ENCODE measurements around the gene CD244.

The CD244 gene

DNA sequence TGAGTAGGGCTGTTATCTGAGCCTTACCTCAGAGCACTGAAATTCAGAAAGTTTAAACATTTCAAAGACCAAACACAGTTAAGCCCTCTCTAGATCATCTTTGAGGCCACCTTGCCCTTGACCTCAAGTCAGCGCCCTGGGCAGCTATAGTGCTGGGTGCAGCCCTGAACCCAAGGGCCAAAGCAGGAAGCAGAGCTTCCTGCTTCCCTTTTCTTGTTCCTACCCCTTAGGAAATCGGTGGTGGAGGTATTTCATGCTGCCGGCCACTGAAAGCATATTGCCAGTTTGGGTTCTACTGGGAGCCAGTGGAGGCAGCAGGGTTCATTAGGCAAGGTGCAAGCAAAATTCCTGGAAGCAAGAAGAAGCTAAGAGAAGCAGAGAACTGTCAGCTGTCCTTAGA is 26.1 kb downstream of the CD244 start:
- no peaks in the 10 kb centered on the region for H3K27me3 ChIP-seq (ENCODE audit: control insufficient read depth, insufficient read depth, low read length)
- H3K4me1 ChIP-seq (ENCODE audit: control insufficient read depth, insufficient read depth, low read length) = no peaks in the 10 kb centered on the region
- no peak overlapping the region for H3K4me3 ChIP-seq (ENCODE audit: low read length)
- H3K9ac ChIP-seq (ENCODE audit: low read length) = no peak overlapping the region
- H3K36me3 ChIP-seq (ENCODE audit: control insufficient read depth, insufficient read depth, low read length) = no peaks in the 10 kb centered on the region
- H3K27ac ChIP-seq (ENCODE audit: low read depth, low read length) = no peak overlapping the region

DNA sequence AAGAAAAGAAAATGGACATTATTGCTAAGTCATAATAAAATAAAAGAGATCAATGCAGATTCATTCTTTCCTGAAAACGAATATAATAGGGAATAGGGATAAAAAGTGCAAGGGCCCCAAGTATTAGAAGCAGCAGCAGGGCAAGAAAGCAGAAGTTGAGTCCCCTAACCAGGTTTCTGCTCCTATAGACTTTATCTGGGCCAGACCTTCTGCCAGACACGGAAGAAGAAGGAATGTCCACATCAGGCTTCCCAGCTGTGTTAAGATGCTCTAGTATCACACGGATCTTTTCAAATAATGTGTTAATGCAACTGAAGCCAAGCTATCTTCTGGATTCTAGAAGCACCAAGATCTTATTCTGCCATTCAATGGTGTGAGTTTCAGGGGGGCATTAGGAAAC is 26.9 kb downstream of the CD244 start:
- Histone ChIP-seq H3K27ac (ENCODE audit: low read depth, low read length) (no peak overlapping the region), H3K4me1 (ENCODE audit: control insufficient read depth, insufficient read depth, low read length) (no peaks in the 10 kb centered on the region), H3K4me3 (ENCODE audit: low read length) (no peak overlapping the region), H3K27me3 (ENCODE audit: control insufficient read depth, insufficient read depth, low read length) (no peaks in the 10 kb centered on the region), H3K36me3 (ENCODE audit: control insufficient read depth, insufficient read depth, low read length) (no peaks in the 10 kb centered on the region), H3K9ac (ENCODE audit: low read length) (no peak overlapping the region)

DNA sequence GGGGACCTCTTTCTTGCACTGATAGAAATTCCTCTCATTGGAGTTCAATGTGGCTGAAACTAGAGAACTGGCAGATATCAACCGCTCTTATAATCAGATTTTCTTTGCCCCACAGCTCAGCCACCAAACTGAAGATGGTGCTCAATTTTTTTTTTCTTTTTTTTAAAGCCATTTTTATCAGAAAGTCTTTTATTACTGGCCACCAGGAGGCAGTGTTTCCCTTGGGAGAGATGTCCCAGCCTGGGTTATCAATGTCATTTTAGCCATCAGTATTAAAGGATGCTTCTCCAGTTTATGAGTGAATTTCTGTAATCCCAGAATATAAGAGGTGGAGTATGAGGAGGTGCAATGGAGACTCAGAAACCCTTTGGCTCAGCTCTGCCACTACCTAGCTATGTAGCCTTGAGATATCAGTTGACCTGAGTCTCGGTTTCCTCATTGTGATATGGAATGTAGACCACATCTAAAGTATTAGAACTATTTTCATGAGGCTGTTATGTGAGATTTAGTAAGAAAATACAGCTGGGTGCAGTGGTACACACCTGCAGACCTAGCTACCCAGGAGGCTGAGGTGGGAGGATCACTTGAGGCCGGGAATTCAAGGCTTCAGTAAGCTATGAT is 27.6 kb downstream of the CD244 start:
- no peak overlapping the region for H3K9ac ChIP-seq (ENCODE audit: low read length)
- no peaks in the 10 kb centered on the region for H3K36me3 ChIP-seq (ENCODE audit: control insufficient read depth, insufficient read depth, low read length)
- H3K27ac ChIP-seq (ENCODE audit: low read depth, low read length) = no peak overlapping the region
- H3K4me1 ChIP-seq (ENCODE audit: control insufficient read depth, insufficient read depth, low read length) = no peaks in the 10 kb centered on the region
- no peaks in the 10 kb centered on the region for H3K27me3 ChIP-seq (ENCODE audit: control insufficient read depth, insufficient read depth, low read length)
- no peak overlapping the region for H3K4me3 ChIP-seq (ENCODE audit: low read length)

DNA sequence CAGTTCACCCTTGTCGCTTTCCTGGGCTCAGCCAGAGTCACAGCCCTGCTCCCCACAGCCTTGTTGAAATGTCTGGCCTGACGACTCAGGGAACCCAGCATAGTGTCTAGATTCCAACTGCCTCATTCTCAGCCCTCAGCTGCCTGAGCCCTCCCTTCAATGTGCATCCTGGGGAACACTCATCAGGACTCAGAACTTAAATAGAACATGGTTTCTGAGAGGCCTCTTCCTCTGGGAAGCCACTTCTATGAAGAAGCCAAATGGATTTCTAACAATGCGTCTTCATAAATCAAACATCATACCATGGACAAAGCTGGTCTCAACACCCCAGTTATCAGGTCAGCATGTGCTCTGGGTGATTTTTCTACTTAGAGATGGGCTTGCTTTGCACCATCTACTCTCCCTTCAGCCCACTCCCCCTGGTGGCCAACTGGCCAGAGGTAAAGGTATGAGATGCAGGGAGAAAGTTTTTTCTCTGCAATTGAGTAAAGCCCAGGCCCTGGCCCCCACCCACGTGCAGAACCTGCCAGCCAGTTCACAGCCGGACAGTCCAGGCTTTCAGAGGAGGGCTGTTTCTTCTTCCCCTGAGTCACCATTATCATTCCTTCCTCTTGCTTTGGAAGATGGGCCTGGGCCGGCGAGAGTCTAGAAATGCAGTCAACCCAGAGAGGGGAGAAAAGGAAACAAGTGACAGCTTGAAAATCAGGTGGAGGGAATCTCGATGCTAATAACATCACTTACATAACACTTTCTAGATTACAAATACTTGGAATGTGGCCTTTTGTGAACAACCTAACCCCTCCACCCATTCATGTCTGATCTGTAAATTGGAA is 32.1 kb downstream of the CD244 start:
- Histone ChIP-seq H3K27ac (ENCODE audit: low read depth, low read length) (no peak overlapping the region), H3K9ac (ENCODE audit: low read length) (no peak overlapping the region), H3K36me3 (ENCODE audit: control insufficient read depth, insufficient read depth, low read length) (no peaks in the 10 kb centered on the region), H3K27me3 (ENCODE audit: control insufficient read depth, insufficient read depth, low read length) (no peaks in the 10 kb centered on the region), H3K4me3 (ENCODE audit: low read length) (no peak overlapping the region), H3K4me1 (ENCODE audit: control insufficient read depth, insufficient read depth, low read length) (no peaks in the 10 kb centered on the region)

DNA sequence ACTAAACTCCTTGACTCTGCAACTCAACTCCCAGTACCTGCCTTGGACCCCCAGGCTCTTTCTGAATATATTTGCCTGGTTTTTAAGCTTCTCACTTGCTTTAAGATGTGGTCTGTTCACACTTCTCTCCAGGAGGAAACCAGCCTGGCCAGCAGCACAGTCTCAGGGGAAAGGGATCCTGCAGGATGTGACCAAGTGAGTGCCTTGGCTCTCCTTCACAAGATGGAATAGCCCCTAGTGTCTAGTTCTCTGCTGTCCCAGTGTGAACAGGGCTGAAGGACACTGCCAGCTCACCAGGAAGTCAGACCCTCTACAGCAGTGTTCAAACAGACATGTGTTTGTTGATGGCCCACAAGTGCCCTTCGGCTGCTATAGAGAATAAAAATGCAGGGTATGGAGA is 32.9 kb downstream of the CD244 start:
- no peak overlapping the region for H3K4me3 ChIP-seq (ENCODE audit: low read length)
- no peak overlapping the region for H3K9ac ChIP-seq (ENCODE audit: low read length)
- no peak overlapping the region for H3K27ac ChIP-seq (ENCODE audit: low read depth, low read length)
- no peaks in the 10 kb centered on the region for H3K4me1 ChIP-seq (ENCODE audit: control insufficient read depth, insufficient read depth, low read length)
- no peaks in the 10 kb centered on the region for H3K36me3 ChIP-seq (ENCODE audit: control insufficient read depth, insufficient read depth, low read length)
- no peaks in the 10 kb centered on the region for H3K27me3 ChIP-seq (ENCODE audit: control insufficient read depth, insufficient read depth, low read length)

DNA sequence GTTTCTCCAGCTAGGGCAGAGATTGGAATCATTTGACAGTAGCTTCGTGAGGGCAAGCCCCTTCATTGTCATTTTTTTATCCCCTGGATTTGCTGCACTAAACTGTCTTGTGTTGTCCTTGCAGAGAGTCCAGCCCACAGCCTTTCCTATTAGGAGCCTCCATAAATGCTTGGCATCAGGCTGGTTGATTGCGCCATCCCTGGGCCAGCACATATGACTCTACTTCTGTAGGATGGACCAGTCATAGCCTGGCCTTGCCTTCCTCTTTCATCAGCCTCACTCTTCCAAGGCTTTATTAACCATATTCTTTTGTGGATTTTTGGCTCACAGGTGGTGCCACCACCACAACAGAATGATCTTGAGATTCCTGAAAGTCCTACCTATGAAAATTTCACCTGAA is 35.3 kb downstream of the CD244 start:
- Histone ChIP-seq H3K4me1 (ENCODE audit: control insufficient read depth, insufficient read depth, low read length) (no peaks in the 10 kb centered on the region), H3K27ac (ENCODE audit: low read depth, low read length) (no peak overlapping the region), H3K4me3 (ENCODE audit: low read length) (no peak overlapping the region), H3K9ac (ENCODE audit: low read length) (no peak overlapping the region), H3K36me3 (ENCODE audit: control insufficient read depth, insufficient read depth, low read length) (no peaks in the 10 kb centered on the region), H3K27me3 (ENCODE audit: control insufficient read depth, insufficient read depth, low read length) (no peaks in the 10 kb centered on the region)

DNA sequence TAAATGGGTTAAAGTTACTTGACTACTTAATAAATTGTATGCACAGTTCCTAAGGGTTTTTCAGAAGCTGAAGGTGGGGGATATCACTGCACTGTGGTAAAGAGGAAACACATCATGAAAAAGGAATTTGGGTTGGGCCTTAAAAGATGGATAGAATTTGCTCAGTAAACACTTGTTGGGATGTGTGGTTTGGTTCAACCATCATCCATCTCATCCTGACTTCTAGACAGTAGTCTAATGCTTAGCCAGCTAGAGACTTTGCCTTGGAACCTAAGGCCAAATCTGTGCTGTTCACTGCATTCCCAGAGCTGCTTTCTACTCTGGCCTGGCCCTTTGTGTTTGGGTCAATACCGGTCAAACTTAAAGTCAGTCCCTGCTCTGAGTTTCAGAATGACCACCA is 36.1 kb downstream of the CD244 start:
- H3K9ac ChIP-seq (ENCODE audit: low read length) = no peak overlapping the region
- H3K27ac ChIP-seq (ENCODE audit: low read depth, low read length) = no peak overlapping the region
- H3K4me3 ChIP-seq (ENCODE audit: low read length) = no peak overlapping the region
- no peaks in the 10 kb centered on the region for H3K4me1 ChIP-seq (ENCODE audit: control insufficient read depth, insufficient read depth, low read length)
- no peaks in the 10 kb centered on the region for H3K36me3 ChIP-seq (ENCODE audit: control insufficient read depth, insufficient read depth, low read length)
- no peaks in the 10 kb centered on the region for H3K27me3 ChIP-seq (ENCODE audit: control insufficient read depth, insufficient read depth, low read length)

DNA sequence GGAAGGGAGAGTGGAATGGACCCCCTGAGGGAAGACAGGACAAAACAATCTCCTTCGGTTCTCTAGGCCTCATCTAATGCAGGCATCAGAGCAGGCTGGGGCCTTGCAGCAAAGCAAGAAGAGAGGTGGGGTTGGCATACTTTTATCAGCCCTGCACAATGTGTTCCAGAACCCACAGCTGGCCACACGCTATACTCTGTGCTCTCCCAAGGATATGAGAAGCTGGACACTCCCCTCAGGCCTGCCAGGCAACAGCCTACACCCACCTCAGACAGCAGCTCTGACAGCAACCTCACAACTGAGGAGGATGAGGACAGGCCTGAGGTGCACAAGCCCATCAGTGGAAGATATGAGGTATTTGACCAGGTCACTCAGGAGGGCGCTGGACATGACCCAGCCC is 39.4 kb downstream of the CD244 start:
- Histone ChIP-seq H3K4me3 (ENCODE audit: low read length) (no peak overlapping the region), H3K27ac (ENCODE audit: low read depth, low read length) (no peak overlapping the region), H3K27me3 (ENCODE audit: control insufficient read depth, insufficient read depth, low read length) (no peaks in the 10 kb centered on the region), H3K4me1 (ENCODE audit: control insufficient read depth, insufficient read depth, low read length) (no peaks in the 10 kb centered on the region), H3K9ac (ENCODE audit: low read length) (no peak overlapping the region), H3K36me3 (ENCODE audit: control insufficient read depth, insufficient read depth, low read length) (no peaks in the 10 kb centered on the region)

DNA sequence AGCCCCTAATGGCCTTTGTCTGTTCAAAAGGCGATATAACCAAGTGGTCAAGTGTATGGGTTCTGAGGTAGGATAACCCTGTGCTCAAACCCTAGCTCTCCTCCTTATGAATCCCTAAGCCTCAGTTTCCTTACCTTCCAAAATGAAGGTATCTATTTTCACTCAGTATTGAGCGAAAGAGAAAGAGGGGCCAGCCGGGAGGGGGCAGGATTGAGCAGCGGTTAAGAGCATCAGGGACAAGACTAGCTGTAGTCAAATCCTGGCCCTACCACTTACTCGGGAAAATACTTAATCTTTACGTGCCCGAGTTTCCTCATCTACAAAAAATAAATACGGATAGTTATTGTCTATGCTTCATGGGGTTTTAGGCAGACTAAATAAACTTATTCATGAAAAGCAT is 41.1 kb downstream of the CD244 start:
- H3K4me1 ChIP-seq (ENCODE audit: control insufficient read depth, insufficient read depth, low read length) = no peaks in the 10 kb centered on the region
- no peak overlapping the region for H3K9ac ChIP-seq (ENCODE audit: low read length)
- no peak overlapping the region for H3K4me3 ChIP-seq (ENCODE audit: low read length)
- no peak overlapping the region for H3K27ac ChIP-seq (ENCODE audit: low read depth, low read length)
- H3K36me3 ChIP-seq (ENCODE audit: control insufficient read depth, insufficient read depth, low read length) = no peaks in the 10 kb centered on the region
- no peaks in the 10 kb centered on the region for H3K27me3 ChIP-seq (ENCODE audit: control insufficient read depth, insufficient read depth, low read length)

DNA sequence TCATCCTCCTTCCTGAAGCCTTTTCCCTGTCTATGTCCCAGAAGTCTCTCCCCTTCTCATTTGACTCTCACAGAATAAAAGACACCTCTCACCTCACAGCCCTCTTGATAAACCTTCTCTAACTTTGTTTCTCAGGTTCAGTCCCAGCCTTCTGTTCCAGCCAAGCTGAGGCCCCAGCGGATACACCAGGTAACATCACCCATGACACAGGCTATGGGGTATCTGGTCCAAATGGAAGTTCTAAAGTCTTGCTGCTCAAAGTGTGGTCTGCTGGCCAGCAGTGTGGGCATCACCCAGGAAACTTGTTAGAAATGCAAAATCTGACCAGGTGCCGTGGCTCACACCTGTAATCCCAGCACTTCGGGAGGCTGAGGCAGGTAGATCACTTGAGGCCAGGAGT is 43.5 kb downstream of the CD244 start:
- H3K36me3 ChIP-seq (ENCODE audit: control insufficient read depth, insufficient read depth, low read length) = no peaks in the 10 kb centered on the region
- H3K4me1 ChIP-seq (ENCODE audit: control insufficient read depth, insufficient read depth, low read length) = no peaks in the 10 kb centered on the region
- no peak overlapping the region for H3K27ac ChIP-seq (ENCODE audit: low read depth, low read length)
- no peaks in the 10 kb centered on the region for H3K27me3 ChIP-seq (ENCODE audit: control insufficient read depth, insufficient read depth, low read length)
- no peak overlapping the region for H3K4me3 ChIP-seq (ENCODE audit: low read length)
- no peak overlapping the region for H3K9ac ChIP-seq (ENCODE audit: low read length)

DNA sequence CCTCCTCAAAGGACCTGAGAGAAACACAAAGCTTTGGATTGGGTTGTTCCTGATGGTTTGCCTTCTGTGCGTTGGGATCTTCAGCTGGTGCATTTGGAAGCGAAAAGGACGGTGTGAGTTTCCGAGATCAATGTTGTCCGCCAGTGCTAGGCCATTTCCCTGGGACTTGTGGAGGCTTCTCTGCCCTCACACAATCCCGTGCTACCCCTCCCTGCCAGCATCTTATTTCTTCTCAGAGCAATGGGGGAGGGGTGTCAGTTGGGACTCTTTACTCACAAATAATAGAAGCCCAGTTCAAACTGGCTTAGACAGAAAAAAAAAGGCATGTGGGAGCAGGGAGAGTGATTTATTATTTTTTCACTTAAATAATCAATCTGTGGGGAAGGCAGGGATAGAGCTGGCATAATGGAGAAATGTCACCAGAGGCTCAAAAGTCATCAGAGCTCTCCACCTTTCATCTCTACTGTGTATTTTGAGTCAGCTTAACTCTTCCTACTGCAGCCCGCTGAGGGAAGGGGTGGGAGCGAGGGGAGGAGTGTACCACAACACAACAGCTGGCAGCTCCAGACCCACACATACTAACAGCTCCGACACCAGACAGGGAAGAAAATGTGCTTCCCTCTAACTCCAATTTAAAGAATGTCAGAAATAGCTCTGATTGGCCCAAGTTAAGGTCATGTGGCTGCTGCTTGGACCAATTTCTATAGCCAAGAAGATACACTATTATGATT is 44.3 kb downstream of the CD244 start:
- Histone ChIP-seq H3K4me1 (ENCODE audit: control insufficient read depth, insufficient read depth, low read length) (no peaks in the 10 kb centered on the region), H3K9ac (ENCODE audit: low read length) (no peak overlapping the region), H3K4me3 (ENCODE audit: low read length) (no peak overlapping the region), H3K27ac (ENCODE audit: low read depth, low read length) (no peak overlapping the region), H3K27me3 (ENCODE audit: control insufficient read depth, insufficient read depth, low read length) (no peaks in the 10 kb centered on the region), H3K36me3 (ENCODE audit: control insufficient read depth, insufficient read depth, low read length) (no peaks in the 10 kb centered on the region)

DNA sequence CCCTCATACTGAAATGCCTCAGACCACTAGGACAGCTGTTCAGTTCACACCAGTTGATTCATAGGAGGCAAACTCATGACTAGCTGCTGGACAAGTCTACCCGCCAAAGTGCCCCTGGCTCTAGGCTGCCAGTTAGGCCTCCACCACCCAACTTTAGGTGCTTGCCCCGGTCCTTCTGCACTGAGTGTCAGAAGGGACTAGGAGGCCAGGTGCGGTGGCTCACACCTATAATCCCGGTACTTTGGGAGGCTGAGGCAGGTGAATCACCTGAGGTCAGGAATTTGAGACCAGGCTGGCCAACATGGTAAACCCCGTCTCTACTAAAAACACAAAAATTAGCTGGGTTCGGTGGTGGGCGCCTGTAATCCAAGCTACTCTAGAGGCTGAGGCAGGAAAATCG is 47.8 kb downstream of the CD244 start:
- H3K27ac ChIP-seq (ENCODE audit: low read depth, low read length) = no peak overlapping the region

More for the DNA sequence above, 47.8 kb downstream of the CD244 start:
- H3K27me3 ChIP-seq (ENCODE audit: control insufficient read depth, insufficient read depth, low read length) = no peaks in the 10 kb centered on the region
- H3K4me3 ChIP-seq (ENCODE audit: low read length) = no peak overlapping the region
- H3K36me3 ChIP-seq (ENCODE audit: control insufficient read depth, insufficient read depth, low read length) = no peaks in the 10 kb centered on the region
- H3K4me1 ChIP-seq (ENCODE audit: control insufficient read depth, insufficient read depth, low read length) = no peaks in the 10 kb centered on the region
- H3K9ac ChIP-seq (ENCODE audit: low read length) = no peak overlapping the region

All from rectal smooth muscle tissue (tissue), 1 donor.